ENCODE measurements around the gene POFUT1.

DNA sequence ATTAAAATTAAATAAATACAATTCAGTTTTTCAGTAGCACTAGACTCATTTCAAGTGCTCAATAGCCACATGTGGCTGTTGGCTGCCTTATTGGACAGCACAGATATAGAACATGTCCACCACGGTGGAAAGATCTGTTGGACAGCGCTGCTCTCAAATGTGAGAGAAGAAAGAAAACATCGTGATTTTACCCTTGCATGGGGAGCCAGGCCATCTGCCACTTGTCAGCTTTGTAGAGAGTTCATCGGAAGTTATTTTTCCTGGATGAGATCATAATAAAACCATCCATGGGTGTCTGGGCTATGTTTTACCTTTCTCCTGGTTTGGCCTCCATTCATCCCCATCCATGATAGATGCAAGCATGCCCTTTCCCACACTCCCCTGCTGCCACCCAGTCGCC is 63.9 kb downstream of the POFUT1 start:
- TF ChIP-seq, protein P1, sequence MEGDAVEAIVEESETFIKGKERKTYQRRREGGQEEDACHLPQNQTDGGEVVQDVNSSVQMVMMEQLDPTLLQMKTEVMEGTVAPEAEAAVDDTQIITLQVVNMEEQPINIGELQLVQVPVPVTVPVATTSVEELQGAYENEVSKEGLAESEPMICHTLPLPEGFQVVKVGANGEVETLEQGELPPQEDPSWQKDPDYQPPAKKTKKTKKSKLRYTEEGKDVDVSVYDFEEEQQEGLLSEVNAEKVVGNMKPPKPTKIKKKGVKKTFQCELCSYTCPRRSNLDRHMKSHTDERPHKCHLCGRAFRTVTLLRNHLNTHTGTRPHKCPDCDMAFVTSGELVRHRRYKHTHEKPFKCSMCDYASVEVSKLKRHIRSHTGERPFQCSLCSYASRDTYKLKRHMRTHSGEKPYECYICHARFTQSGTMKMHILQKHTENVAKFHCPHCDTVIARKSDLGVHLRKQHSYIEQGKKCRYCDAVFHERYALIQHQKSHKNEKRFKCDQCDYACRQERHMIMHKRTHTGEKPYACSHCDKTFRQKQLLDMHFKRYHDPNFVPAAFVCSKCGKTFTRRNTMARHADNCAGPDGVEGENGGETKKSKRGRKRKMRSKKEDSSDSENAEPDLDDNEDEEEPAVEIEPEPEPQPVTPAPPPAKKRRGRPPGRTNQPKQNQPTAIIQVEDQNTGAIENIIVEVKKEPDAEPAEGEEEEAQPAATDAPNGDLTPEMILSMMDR (optimal IDR thresholded peaks at IDR 0.05 in 1 of 3, IDR thresholded peaks at IDR 0.05 in 1 of 3, conservative IDR thresholded peaks at IDR 0.05 in 1 of 3; ENCODE audit: extremely low read depth in 1 of 3, insufficient read depth in 2 of 3, low read length in 3 of 3): no peak
- no peak for TF ChIP-seq EZH2 (IDR thresholded peaks at IDR 0.05; ENCODE audit: low read length)
